ENCODE data around the gene HPSE2.

GRCh38 chr10:98994030-98994429, 241.6 kb downstream of the HPSE2 start:
- no peak for TF ChIP-seq EZH2 (IDR thresholded peaks at IDR 0.05)
- no peak for TF ChIP-seq POLR2AphosphoS5 (IDR thresholded peaks at IDR 0.05; ENCODE audit: borderline replicate concordance, low read depth, low read length)
- no peak for TF ChIP-seq FOXP2 (optimal IDR thresholded peaks at IDR 0.05; ENCODE audit: control extremely low read depth, extremely low read length, insufficient read depth)
